ENCODE measurements around the gene KRTAP9-7.
"Not testable (repeated sequence)": the region's sequence is repeated elsewhere in the genome, so short reads cannot be mapped to it uniquely, and the experiment has no call there.

KRTAP9-7 gene, protein sequence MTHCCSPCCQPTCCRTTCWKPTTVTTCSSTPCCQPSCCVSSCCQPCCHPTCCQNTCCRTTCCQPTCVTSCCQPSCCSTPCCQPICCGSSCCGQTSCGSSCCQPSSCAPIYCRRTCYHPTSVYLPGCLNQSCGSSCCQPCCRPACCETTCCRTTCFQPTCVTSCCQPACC

GRCh38 chr17:41275648-41276190 lies at the start of gene KRTAP9-7:
TSS of gene KRTAP9-7 (plus strand) at chr17:41275698. CDS start at chr17:41275698, 0 bp downstream.
- DNase-seq (ENCODE audit: low read depth) = not testable (repeated sequence)

- DNase-seq (ENCODE audit: low read depth) = no peak
Observed at GRCh38 chr17:41226051-41226450, 49.4 kb upstream of the KRTAP9-7 start.

DNA sequence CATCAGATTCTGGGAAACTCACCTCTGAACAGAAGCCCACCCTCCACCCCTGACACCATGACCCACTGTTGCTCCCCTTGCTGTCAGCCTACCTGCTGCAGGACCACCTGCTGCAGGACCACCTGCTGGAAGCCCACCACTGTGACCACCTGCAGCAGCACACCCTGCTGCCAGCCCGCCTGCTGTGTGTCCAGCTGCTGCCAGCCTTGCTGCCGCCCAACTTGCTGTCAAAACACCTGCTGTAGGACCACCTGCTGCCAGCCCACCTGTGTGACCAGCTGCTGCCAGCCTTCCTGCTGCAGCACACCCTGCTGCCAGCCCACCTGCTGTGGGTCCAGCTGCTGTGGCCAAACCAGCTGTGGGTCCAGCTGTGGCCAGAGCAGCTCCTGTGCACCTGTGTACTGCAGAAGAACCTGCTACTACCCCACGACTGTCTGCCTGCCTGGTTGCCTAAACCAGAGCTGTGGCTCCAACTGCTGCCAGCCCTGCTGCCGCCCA lies 48.9 kb upstream of the KRTAP9-7 start, which contains the start of gene KRTAP9-2:
Gene KRTAP9-2 (plus strand): TSS at position 51 of the 498 bp plus-strand sequence. CDS start 7 bp downstream, at position 58.
- not testable (repeated sequence) for DNase-seq (ENCODE audit: low read depth)

GRCh38 chr17:41230094-41230493 lies 45.4 kb upstream of the KRTAP9-7 start:
- DNase-seq (ENCODE audit: low read depth) = no peak

- DNase-seq (ENCODE audit: low read depth) = no peak
Observed at GRCh38 chr17:41231731-41232130, 43.8 kb upstream of the KRTAP9-7 start.

GRCh38 chr17:41232399-41233105 lies 42.9 kb upstream of the KRTAP9-7 start, which contains the start of gene KRTAP9-3:
TSS of gene KRTAP9-3 (plus strand) at chr17:41232449. CDS start at chr17:41232502, 53 bp downstream.
- DNase-seq (ENCODE audit: low read depth) = not testable (repeated sequence)

DNA sequence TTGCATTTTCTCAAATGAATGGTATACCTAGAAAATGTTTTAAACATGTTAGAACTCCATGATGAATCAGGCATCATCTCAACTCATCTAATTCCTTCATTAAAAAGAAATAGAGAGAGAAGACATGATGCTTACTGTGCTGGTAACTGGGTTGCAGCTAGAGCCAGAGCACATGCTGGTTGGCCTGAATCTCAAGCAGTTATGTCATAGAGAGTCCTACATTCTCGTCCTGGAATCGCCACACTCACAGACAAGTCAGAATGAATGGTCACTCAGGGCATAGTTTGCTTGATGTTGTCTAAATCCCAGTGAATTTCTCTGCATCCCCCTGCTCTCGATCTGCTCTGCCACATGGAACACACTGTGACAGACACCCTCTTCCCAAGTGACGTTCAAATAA lies 38.4 kb upstream of the KRTAP9-7 start:
- DNase-seq (ENCODE audit: low read depth) = not testable (repeated sequence)

- DNase-seq (ENCODE audit: low read depth) = not testable (repeated sequence)
Observed at GRCh38 chr17:41237949-41238437, 37.5 kb upstream of the KRTAP9-7 start, which contains the start of gene KRTAP9-8. TSS of gene KRTAP9-8 (plus strand) at chr17:41237999. CDS start at chr17:41238052, 53 bp downstream.

- DNase-seq (ENCODE audit: low read depth) = not testable (repeated sequence)
Observed at GRCh38 chr17:41246995-41247787, 28.3 kb upstream of the KRTAP9-7 start.

DNA sequence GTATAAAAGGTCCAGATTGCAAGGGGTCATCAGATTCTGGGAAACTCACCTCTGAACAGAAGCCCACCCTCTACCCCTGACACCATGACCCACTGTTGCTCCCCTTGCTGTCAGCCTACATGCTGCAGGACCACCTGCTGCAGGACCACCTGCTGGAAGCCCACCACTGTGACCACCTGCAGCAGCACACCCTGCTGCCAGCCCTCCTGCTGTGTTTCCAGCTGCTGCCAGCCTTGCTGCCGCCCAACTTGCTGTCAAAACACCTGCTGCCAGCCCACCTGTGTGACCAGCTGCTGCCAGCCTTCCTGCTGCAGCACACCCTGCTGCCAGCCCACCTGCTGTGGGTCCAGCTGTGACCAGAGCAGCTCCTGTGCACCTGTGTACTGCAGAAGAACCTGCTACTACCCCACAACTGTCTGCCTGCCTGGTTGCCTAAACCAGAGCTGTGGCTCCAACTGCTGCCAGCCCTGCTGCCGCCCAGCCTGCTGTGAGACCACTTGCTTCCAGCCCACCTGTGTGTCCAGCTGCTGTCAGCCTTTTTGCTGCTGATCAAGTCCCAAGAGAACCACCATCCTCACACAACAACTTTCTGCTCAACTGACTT lies 25.8 kb upstream of the KRTAP9-7 start, which contains the start of gene KRTAP9-4:
Gene KRTAP9-4 (plus strand): TSS at position 51 of the 604 bp plus-strand sequence. CDS start 34 bp downstream, at position 85.
- not testable (repeated sequence) for DNase-seq (ENCODE audit: low read depth)

GRCh38 chr17:41251261-41251660 lies 24.2 kb upstream of the KRTAP9-7 start:
- DNase-seq (ENCODE audit: low read depth) = no peak

- DNase-seq (ENCODE audit: low read depth) = no peak
Observed at GRCh38 chr17:41254861-41255260, 20.6 kb upstream of the KRTAP9-7 start.

GRCh38 chr17:41255381-41256290 lies 19.9 kb upstream of the KRTAP9-7 start, which contains the start of gene KRTAP9-9:
TSS of gene KRTAP9-9 (plus strand) at chr17:41255384.
- not testable (repeated sequence) for DNase-seq (ENCODE audit: low read depth)

DNA sequence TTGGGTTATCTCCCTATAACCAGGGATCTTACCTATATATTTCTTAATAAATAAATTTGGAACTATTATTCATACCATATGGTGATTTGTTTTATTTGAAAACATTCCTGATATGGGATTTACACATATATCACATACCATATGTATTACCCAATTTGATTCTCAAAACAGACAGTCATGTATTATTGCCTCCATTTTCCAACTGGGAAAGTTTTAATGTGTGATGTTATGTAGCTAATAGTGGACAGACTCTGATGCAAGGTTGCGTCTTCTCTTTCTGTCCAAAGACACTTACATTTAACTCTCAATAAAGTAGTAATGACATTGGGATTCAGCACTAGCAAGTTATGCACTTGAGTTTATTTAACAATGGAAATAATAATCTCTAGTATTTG lies 19.2 kb upstream of the KRTAP9-7 start:
- DNase-seq (ENCODE audit: low read depth) = no peak

DNA sequence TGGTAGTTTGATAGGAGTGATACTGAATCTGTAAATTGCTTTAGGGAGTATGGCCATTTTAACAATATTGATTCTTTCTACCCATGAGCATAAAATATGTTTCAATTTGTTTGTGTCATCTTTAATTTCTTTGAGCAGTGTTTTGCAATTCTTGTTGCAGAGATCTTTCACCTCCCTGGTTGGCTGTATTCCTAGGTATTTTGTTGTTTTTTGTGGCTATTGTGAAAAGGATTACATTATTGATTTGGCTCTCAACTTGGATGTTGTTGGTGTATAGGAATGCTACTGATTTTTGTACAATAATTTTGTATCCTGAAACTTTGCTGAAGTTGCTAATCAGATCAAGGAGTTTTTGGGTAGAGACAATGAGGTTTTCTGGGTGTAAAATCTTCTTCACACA lies 17.1 kb upstream of the KRTAP9-7 start:
- no peak for DNase-seq (ENCODE audit: low read depth)

- no peak for DNase-seq (ENCODE audit: low read depth)
Observed at GRCh38 chr17:41263212-41263611, 12.3 kb upstream of the KRTAP9-7 start.

DNA sequence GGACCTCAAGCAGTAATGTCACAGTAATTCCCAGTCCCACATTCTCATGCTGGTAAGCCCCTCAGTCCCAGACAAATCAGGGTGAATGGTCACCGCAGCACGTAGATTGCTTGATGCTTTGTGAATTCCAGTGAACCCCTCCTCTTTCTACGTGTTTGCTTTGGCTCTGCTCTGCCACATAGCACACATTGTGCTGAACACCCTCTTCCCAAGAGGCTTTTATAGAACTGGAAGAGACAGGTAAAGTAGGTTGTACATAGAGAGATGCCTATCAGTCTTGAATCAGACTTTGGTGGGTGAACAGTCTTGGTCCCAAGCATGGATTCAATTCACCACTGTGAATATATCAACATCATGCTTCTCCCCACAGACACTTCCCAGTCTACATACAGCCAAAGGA lies 10.9 kb upstream of the KRTAP9-7 start:
- no peak for DNase-seq (ENCODE audit: low read depth)

GRCh38 chr17:41265078-41265477 lies 10.4 kb upstream of the KRTAP9-7 start, which contains the start of gene KRTAP9-6:
TSS of gene KRTAP9-6 (plus strand) at chr17:41265378. CDS start at chr17:41265378, 0 bp downstream.
- no peak for DNase-seq (ENCODE audit: low read depth)

DNA sequence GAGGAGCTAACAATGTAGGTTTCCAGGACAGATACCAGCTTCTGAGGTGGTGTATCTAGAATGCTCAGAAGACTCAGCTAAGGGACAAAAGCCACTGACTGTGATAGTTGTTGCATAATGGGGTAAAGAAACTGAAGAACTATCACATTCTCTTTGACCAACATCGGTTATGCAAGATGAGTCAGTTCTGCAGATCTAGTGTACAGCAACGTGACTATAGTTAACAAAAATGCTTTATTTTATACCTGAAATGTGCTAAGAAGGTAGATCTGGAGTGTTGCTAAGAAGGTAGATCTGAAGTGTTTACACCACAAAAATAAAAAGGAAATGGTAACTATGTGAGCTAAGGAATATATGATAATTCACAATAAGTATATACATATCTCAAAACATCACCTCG lies 7.8 kb upstream of the KRTAP9-7 start:
- DNase-seq (ENCODE audit: low read depth) = no peak

DNA sequence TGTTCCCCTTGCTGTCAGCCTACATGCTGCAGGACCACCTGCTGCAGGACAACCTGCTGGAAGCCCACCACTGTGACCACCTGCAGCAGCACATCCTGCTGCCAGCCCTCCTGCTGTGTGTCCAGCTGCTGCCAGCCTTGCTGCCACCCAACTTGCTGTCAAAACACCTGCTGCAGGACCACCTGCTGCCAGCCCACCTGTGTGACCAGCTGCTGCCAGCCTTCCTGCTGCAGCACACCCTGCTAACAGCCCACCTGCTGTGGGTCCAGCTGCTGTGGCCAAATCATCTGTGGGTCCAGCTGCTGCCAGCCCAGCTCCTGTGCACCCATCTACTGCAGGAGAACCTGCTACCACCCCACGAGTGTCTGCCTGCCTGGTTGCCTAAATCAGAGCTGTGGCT lies 4.2 kb upstream of the KRTAP9-7 start:
- DNase-seq (ENCODE audit: low read depth) = not testable (repeated sequence)

Data from activated T-cell treated with anti-CD3 and anti-CD28 coated beads for 24 hours (primary cell).